DND-41 (cell line): Measurements from ENCODE around the gene ACR.

Experiments used
- EZH2 ChIP-seq: IDR thresholded peaks from 3 replicates; pipeline ENCODE4 v1.6.1; 2012; ENCODE audit warnings: borderline replicate concordance, low read depth, mild to moderate bottlenecking, moderate library complexity, low read length, inconsistent platforms; ENCODE audit not compliant: severe bottlenecking
- TF ChIP-seq, protein P1 (sequence below): IDR thresholded peaks from 2 replicates; pipeline ENCODE4 v1.5.1; 2012; ENCODE audit warnings: borderline replicate concordance, low read length, moderate library complexity, mild to moderate bottlenecking; ENCODE audit not compliant: poor library complexity, severe bottlenecking; ENCODE audit errors: extremely low read depth

DNA sequence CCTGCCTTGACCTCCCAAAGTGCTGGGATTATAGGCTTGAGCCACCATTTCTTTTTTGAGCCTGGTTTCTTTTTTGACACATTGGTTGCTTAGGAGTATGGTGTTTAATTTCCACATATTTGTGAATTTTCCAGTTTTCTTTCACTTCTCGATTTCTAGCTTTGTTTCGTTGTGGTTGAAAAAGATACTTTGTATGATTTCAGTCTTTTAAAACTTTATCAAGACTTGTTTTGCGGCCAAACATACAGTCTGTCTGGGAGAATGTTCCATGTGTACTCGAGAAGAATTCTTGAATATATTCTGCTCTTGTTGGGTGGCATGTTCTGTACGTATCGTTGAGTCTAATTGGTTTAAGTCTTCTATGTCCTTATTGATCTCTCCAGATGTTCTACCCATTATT, 44.5 kb upstream of the ACR start:
- TF ChIP-seq, protein P1, sequence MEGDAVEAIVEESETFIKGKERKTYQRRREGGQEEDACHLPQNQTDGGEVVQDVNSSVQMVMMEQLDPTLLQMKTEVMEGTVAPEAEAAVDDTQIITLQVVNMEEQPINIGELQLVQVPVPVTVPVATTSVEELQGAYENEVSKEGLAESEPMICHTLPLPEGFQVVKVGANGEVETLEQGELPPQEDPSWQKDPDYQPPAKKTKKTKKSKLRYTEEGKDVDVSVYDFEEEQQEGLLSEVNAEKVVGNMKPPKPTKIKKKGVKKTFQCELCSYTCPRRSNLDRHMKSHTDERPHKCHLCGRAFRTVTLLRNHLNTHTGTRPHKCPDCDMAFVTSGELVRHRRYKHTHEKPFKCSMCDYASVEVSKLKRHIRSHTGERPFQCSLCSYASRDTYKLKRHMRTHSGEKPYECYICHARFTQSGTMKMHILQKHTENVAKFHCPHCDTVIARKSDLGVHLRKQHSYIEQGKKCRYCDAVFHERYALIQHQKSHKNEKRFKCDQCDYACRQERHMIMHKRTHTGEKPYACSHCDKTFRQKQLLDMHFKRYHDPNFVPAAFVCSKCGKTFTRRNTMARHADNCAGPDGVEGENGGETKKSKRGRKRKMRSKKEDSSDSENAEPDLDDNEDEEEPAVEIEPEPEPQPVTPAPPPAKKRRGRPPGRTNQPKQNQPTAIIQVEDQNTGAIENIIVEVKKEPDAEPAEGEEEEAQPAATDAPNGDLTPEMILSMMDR, result no peak
- TF ChIP-seq EZH2, result no peak
